Endothelial cell of umbilical vein (primary cell): ENCODE measurements around the gene RMDN2. TPM values are rescaled to one million over a fixed set of nuclear protein-coding genes. Genes with fewer than 3 reads are reported as not detected.
A peak's percentile ranks its signal among the peaks of the same experiment; 100 is the strongest.

ENCODE experiments used
- BruUV-seq: library from RNA; stranded (reverse); fragments of 400-500 nt; replicated peaks from 2 replicates; lab custom pipeline; 2021; lab: Mats Ljungman, UMichigan
- CTCF ChIA-PET: fragments of 300-600, 350-600 bp; sonication (Branson Sonifier 250); formaldehyde crosslinking; loops from one replicate; lab custom pipeline; 2021; ENCODE audit warnings: antibody characterized with exemption, inconsistent platforms; lab: Charles Lee
- POLR2A ChIA-PET: fragments of 300-600, 350-600 bp; sonication (Branson Sonifier 250); formaldehyde crosslinking; loops from one replicate; lab custom pipeline; 2021; ENCODE audit warnings: antibody characterized with exemption, inconsistent platforms; lab: Charles Lee
- DNase-seq: peaks from one replicate; pipeline ENCODE4 v3.0.0-alpha.2; 2011; ENCODE audit warnings: low read depth, low spot score
- FAIRE-seq: peaks from 2 replicates; lab custom pipeline; 2011; peaks lifted over from hg19 to GRCh38; lab: Jason Lieb, UNC
- H2AFZ ChIP-seq: 2 replicates; pipeline ENCODE4 v1.6.0; 2012; ENCODE audit warnings: low read depth, low read length, control low read depth, inconsistent platforms
- H3K27ac ChIP-seq: 2 replicates; pipeline ENCODE4 v1.5.1; 2011; ENCODE audit warnings: low read depth, mild to moderate bottlenecking, control low read depth, low read length, moderate library complexity; ENCODE audit not compliant: insufficient read depth
- H3K27me3 ChIP-seq, 2 experiments: 2 replicates each; pipeline versions ENCODE4 v1.6.0 to v1.6.1; 2011; ENCODE audit warnings: low read length in 2 of 2, mixed read lengths in 1 of 2; ENCODE audit not compliant: control insufficient read depth in 2 of 2, insufficient read depth in 2 of 2
- H3K36me3 ChIP-seq, 2 experiments: 2 replicates in 1 of 2; 3 replicates in 1 of 2; pipeline ENCODE4 v1.5.1; 2011; ENCODE audit warnings: low read length in 2 of 2, mild to moderate bottlenecking in 1 of 2, moderate library complexity in 1 of 2; ENCODE audit not compliant: control insufficient read depth in 2 of 2, insufficient read depth in 2 of 2; ENCODE audit errors: extremely low read depth in 1 of 2
- H3K4me1 ChIP-seq: 3 replicates; pipeline ENCODE4 v1.5.1; 2011; ENCODE audit warnings: mild to moderate bottlenecking, low read length; ENCODE audit not compliant: control insufficient read depth, insufficient read depth; ENCODE audit errors: extremely low read depth
- H3K4me2 ChIP-seq: 2 replicates; pipeline ENCODE4 v1.6.1; 2011; ENCODE audit warnings: low read length, control low read depth, mixed read lengths; ENCODE audit not compliant: insufficient read depth
- H3K4me3 ChIP-seq, 3 experiments: fragments of 200-600 bp in 1 of 3; sonication (generic), shearing (Covaris generic) in 1 of 3; replicated peaks in 1 of 3; 2 replicates each; pipeline ENCODE4 v1.5.1; 2011 to 2016; ENCODE audit warnings: control low read depth in 3 of 3, low read length in 3 of 3, mild to moderate bottlenecking in 2 of 3, inconsistent platforms in 1 of 3, low read depth in 1 of 3, moderate library complexity in 1 of 3; ENCODE audit not compliant: insufficient read depth in 1 of 3
- H3K79me2 ChIP-seq: 2 replicates; pipeline ENCODE4 v1.6.0; 2012; ENCODE audit warnings: low read length, inconsistent platforms; ENCODE audit not compliant: control insufficient read depth, insufficient read depth
- H3K9ac ChIP-seq: replicated peaks from 2 replicates; pipeline ENCODE3; 2011; ENCODE audit warnings: low read length, control low read depth; ENCODE audit not compliant: insufficient read depth; ENCODE audit errors: extremely low read depth
- H3K9me1 ChIP-seq: replicated peaks from 3 replicates; pipeline ENCODE4 v1.6.0; 2011; ENCODE audit warnings: mild to moderate bottlenecking, low read length; ENCODE audit not compliant: control insufficient read depth, insufficient read depth; ENCODE audit errors: extremely low read depth
- H3K9me3 ChIP-seq: replicated peaks from 2 replicates; pipeline ENCODE4 v1.5.1; 2012; ENCODE audit warnings: low read length, inconsistent platforms; ENCODE audit not compliant: control insufficient read depth, insufficient read depth
- H4K20me1 ChIP-seq: replicated peaks from 2 replicates; pipeline ENCODE3; 2011; ENCODE audit warnings: mild to moderate bottlenecking, low read length; ENCODE audit not compliant: control insufficient read depth, insufficient read depth; ENCODE audit errors: extremely low read depth
- EZH2 ChIP-seq: IDR thresholded peaks from 2 replicates; pipeline ENCODE4 v1.6.1; 2012; ENCODE audit warnings: borderline replicate concordance, low read depth, mild to moderate bottlenecking, moderate library complexity, low read length, inconsistent platforms; ENCODE audit not compliant: severe bottlenecking
- FOS ChIP-seq: IDR thresholded peaks from 2 replicates; pipeline ENCODE4 v1.6.1; 2011; ENCODE audit warnings: mild to moderate bottlenecking, low read length, moderate library complexity, borderline replicate concordance; ENCODE audit not compliant: insufficient read depth
- GATA2 ChIP-seq: IDR thresholded peaks from 2 replicates; pipeline ENCODE4 v1.7.0; 2011; ENCODE audit warnings: low read depth, mild to moderate bottlenecking, moderate library complexity, mixed read lengths, low read length; ENCODE audit not compliant: insufficient read length, insufficient read depth
- JUN ChIP-seq: IDR thresholded peaks from 2 replicates; pipeline ENCODE4 v1.6.1; 2011; ENCODE audit warnings: borderline replicate concordance, low read depth; ENCODE audit not compliant: insufficient read length, insufficient read depth
- POLR2A ChIP-seq: IDR thresholded peaks from 2 replicates; pipeline ENCODE4 v1.6.1; 2012; ENCODE audit warnings: low read depth, mild to moderate bottlenecking, control low read depth, low read length
- dilution Hi-C: fragments of 300-500 bp; cut with MboI; formaldehyde crosslinking; loops from one replicate; pipeline ENCODE4 v1.15.0; 2019; ENCODE audit warnings: low sequenced_read_pairs; ENCODE audit not compliant: extremely low pct_ligation_motif_present
- intact Hi-C: fragments of 100-400 bp; cut with micrococcal nuclease; formaldehyde crosslinking; loops from one replicate; pipeline ENCODE4 v1.10.0; 2022
- polyA plus RNA-seq, 4 experiments: library from polyadenylated mRNA; depleted of rRNA in 3 of 4; stranded (reverse) in 3 of 4; unstranded in 1 of 4; fragments of >200 nt; gene quantifications; 2 replicates each; pipeline versions ENCODE4 v1.2.1 to v1.2.3, GENCODE V29; 2011 to 2012; ENCODE audit warnings: missing spikeins in 1 of 4
- total RNA-seq: library from RNA; stranded (reverse); gene quantifications from 2 replicates; pipeline ENCODE4 v1.2.3, GENCODE V29; 2021
- TF ChIP-seq, protein P1 (sequence below), 2 donors: IDR thresholded peaks; 1 replicate in 1 of 2; 2 replicates in 1 of 2; pipeline ENCODE4 v1.5.1; 2011; ENCODE audit warnings: low read length in 2 of 2, mild to moderate bottlenecking in 2 of 2, moderate library complexity in 2 of 2, control low read depth in 1 of 2, inconsistent platforms in 1 of 2, low read depth in 1 of 2; ENCODE audit not compliant: insufficient read depth in 1 of 2; ENCODE audit errors: extremely low read depth in 1 of 2
- TF ChIP-seq, protein P2 (sequence below): IDR thresholded peaks from 2 replicates; pipeline ENCODE4 v1.6.1; 2011; ENCODE audit not compliant: insufficient read depth, insufficient read length

The RMDN2 gene
- total and polyA plus RNA-seq, 2 donors (not counting 3 experiments of a cell fraction or from before 2014, with no cell fraction given), result 0.97 to 2.8 TPM

DNA sequence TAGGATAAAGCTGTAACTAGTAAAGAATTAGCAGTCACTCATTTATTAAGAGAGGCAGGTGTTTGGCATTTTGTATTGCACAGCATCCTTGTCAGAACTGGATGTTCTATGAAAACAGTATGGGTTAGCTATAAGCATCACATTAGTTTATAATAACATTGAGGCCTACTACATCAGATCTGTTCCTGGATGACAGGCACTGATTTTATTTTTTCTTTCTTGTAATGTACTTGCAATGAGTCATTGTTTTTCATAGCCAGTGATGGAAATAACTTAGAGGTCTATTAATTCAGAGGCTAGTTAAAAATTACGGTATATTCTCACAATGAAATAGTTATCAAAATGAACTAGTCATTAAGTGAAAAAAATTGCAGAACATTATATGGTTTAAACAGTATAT is 13.0 kb upstream of the RMDN2 start:
- dilution Hi-C loops (no loop called here), intact Hi-C loops (no loop called here)
- Histone ChIP-seq H3K9me1 (no peaks in the 10 kb centered on the region), H3K4me1 (no peaks in the 10 kb centered on the region), H3K9ac (no peak overlapping the region), H3K27ac (no peak overlapping the region), H3K36me3 (no peaks in the 10 kb centered on the region), H3K4me3 (no peak overlapping the region), H3K9me3 (no peaks in the 10 kb centered on the region), H2AFZ (no peak overlapping the region), H3K4me2 (no peak overlapping the region), H3K27me3 (peaks cover 0 to 2% of the 10 kb centered on the region in 2 experiments), H3K79me2 (no peaks in the 10 kb centered on the region), H4K20me1 (no peaks in the 10 kb centered on the region)
- TF ChIP-seq EZH2 (no peak), FOS (peak; percentile 59), GATA2 (no peak), JUN (peak; percentile 21), POLR2A (no peak)
- TF ChIP-seq, protein P1, sequence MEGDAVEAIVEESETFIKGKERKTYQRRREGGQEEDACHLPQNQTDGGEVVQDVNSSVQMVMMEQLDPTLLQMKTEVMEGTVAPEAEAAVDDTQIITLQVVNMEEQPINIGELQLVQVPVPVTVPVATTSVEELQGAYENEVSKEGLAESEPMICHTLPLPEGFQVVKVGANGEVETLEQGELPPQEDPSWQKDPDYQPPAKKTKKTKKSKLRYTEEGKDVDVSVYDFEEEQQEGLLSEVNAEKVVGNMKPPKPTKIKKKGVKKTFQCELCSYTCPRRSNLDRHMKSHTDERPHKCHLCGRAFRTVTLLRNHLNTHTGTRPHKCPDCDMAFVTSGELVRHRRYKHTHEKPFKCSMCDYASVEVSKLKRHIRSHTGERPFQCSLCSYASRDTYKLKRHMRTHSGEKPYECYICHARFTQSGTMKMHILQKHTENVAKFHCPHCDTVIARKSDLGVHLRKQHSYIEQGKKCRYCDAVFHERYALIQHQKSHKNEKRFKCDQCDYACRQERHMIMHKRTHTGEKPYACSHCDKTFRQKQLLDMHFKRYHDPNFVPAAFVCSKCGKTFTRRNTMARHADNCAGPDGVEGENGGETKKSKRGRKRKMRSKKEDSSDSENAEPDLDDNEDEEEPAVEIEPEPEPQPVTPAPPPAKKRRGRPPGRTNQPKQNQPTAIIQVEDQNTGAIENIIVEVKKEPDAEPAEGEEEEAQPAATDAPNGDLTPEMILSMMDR (IDR thresholded peaks at IDR 0.05; ENCODE audit: extremely low read depth in 1 of 2, insufficient read depth in 1 of 2, low read depth in 1 of 2, low read length in 2 of 2), result no peak
- TF ChIP-seq, protein P2, sequence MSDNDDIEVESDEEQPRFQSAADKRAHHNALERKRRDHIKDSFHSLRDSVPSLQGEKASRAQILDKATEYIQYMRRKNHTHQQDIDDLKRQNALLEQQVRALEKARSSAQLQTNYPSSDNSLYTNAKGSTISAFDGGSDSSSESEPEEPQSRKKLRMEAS, result no peak
- peak; percentile 6 for DNase-seq
- POLR2A ChIA-PET, result no interaction called here
- CTCF ChIA-PET, result interaction anchor here (1.8 kb wide), 1 partner anchor 516 kb away, joined by 6 read pairs; no protein-coding TSS in a partner anchor
- peak; percentile 70 for FAIRE-seq
- no TSS peak for BruUV-seq
